GM12878 (cell line): ENCODE measurements around the gene C16orf95. TPM values are rescaled to one million over a fixed set of nuclear protein-coding genes. Genes with fewer than 3 reads are reported as not detected.
A peak's percentile ranks its signal among the peaks of the same experiment; 100 is the strongest.

ENCODE experiments used
- ATAC-seq: fragments of 200-7000 bp; cut with Tn5 transposase; 3 replicates; pipeline ENCODE4 v1.9.1; 2020; ENCODE audit warnings: mild to moderate bottlenecking, moderate library complexity
- BruUV-seq: library from RNA; stranded (reverse); fragments of 400-500 nt; replicated peaks from 2 replicates; lab custom pipeline; 2021; lab: Mats Ljungman, UMichigan
- CTCF ChIA-PET: fragments of 300-600 bp; sonication (Branson Sonifier 250); formaldehyde crosslinking; extraction: SDS; loops from one replicate; lab custom pipeline; 2021; ENCODE audit warnings: inconsistent platforms; lab: Yijun Ruan, JAX
- POLR2A ChIA-PET: fragments of 350-600 bp; formaldehyde crosslinking; extraction: SDS; loops from one replicate; lab custom pipeline; 2021; ENCODE audit warnings: inconsistent platforms; lab: Charles Lee
- RAD21 ChIA-PET: fragments of 300-600 bp; sonication (Branson Sonifier 250); formaldehyde crosslinking; loops from one replicate; lab custom pipeline; 2023; ENCODE audit warnings: antibody characterized with exemption; ENCODE audit not compliant: unreplicated experiment; lab: Charles Lee
- SMC1A ChIA-PET: fragments of 300-600 bp; sonication (Branson Sonifier 250); formaldehyde crosslinking; loops from one replicate; lab custom pipeline; 2023; ENCODE audit not compliant: unreplicated experiment, uncharacterized antibody; lab: Charles Lee
- DNase-seq: peaks from one replicate; pipeline ENCODE4 v3.0.0-alpha.2; 2011; ENCODE audit warnings: low read depth, low spot score
- FAIRE-seq: peaks from 3 replicates; lab custom pipeline; 2011; peaks lifted over from hg19 to GRCh38; lab: Jason Lieb, UNC
- H2AFZ ChIP-seq: 2 replicates; pipeline ENCODE4 v1.6.0; 2011; ENCODE audit warnings: low read depth, low read length, control low read depth; ENCODE audit not compliant: control insufficient read depth
- H3K27ac ChIP-seq: 2 replicates; pipeline ENCODE4 v1.5.1; 2011; ENCODE audit warnings: control low read depth; ENCODE audit not compliant: control insufficient read depth, insufficient read depth
- H3K27me3 ChIP-seq, 2 experiments: replicated peaks in 1 of 2; 2 replicates each; pipeline versions ENCODE4 v1.6.0 to v1.6.1; 2011; ENCODE audit warnings: low read length in 1 of 2; ENCODE audit not compliant: control insufficient read depth in 2 of 2, insufficient read depth in 2 of 2
- H3K36me3 ChIP-seq, 2 experiments: 2 replicates each; pipeline ENCODE4 v1.5.1; 2011; ENCODE audit warnings: low read length in 1 of 2; ENCODE audit not compliant: control insufficient read depth in 2 of 2, insufficient read depth in 2 of 2
- H3K4me1 ChIP-seq: 2 replicates; pipeline ENCODE4 v1.6.1; 2011; ENCODE audit warnings: mild to moderate bottlenecking, low read length, moderate library complexity, mixed read lengths; ENCODE audit not compliant: control insufficient read depth, insufficient read depth
- H3K4me2 ChIP-seq: 2 replicates; pipeline ENCODE4 v1.6.0; 2011; ENCODE audit warnings: control low read depth; ENCODE audit not compliant: control insufficient read depth, insufficient read depth
- H3K4me3 ChIP-seq: fragments of 200-600 bp; sonication (generic); 2 replicates; pipeline ENCODE4 v1.5.1; 2016
- H3K79me2 ChIP-seq: 2 replicates; pipeline ENCODE4 v1.6.0; 2011; ENCODE audit warnings: low read length; ENCODE audit not compliant: control insufficient read depth, insufficient read depth
- H3K9ac ChIP-seq: 2 replicates; pipeline ENCODE4 v1.8.0; 2011; ENCODE audit warnings: low read length, control low read depth, mixed read lengths; ENCODE audit not compliant: control insufficient read depth, insufficient read depth
- H3K9me3 ChIP-seq: replicated peaks from 3 replicates; pipeline ENCODE4 v1.5.1; 2011; ENCODE audit warnings: mild to moderate bottlenecking, low read length; ENCODE audit not compliant: control insufficient read depth, insufficient read depth
- H4K20me1 ChIP-seq: 2 replicates; pipeline ENCODE4 v1.6.0; 2011; ENCODE audit not compliant: control insufficient read depth, insufficient read depth
- BHLHE40 ChIP-seq, 2 experiments: fragments of 450-650 bp in 1 of 2; IDR thresholded peaks; 2 replicates each; pipeline ENCODE4 v1.6.1; 2011 to 2017; ENCODE audit warnings: low read depth in 2 of 2, borderline replicate concordance in 1 of 2, improper control_type of control experiment in 1 of 2, low read length in 1 of 2, mild to moderate bottlenecking in 1 of 2
- DPF2 ChIP-seq: fragments of 450-650 bp; IDR thresholded peaks from 2 replicates; pipeline ENCODE4 v1.6.1; 2017; ENCODE audit warnings: mild to moderate bottlenecking
- GABPA ChIP-seq: IDR thresholded peaks from 2 replicates; pipeline ENCODE4 v1.6.1; 2014; ENCODE audit warnings: antibody characterized with exemption, low read depth, mild to moderate bottlenecking, inconsistent platforms
- HDAC2 ChIP-seq: fragments of 200-600 bp; sonication (generic); IDR thresholded peaks from 2 replicates; pipeline ENCODE4 v1.6.1; 2017
- MXI1 ChIP-seq: fragments of 150-350 bp; IDR thresholded peaks from 2 replicates; pipeline ENCODE4 v1.6.1; 2011; ENCODE audit warnings: low read depth, mild to moderate bottlenecking, inconsistent platforms, low read length, improper control_type of control experiment
- NFXL1 ChIP-seq: fragments of 450-650 bp; IDR thresholded peaks from 2 replicates; pipeline ENCODE4 v1.6.1; 2017; ENCODE audit warnings: antibody characterized with exemption, mild to moderate bottlenecking, borderline replicate concordance
- PAX8 ChIP-seq: fragments of 450-650 bp; IDR thresholded peaks from 2 replicates; pipeline ENCODE4 v1.6.1; 2017; ENCODE audit warnings: mild to moderate bottlenecking, moderate library complexity
- PML ChIP-seq: IDR thresholded peaks from 2 replicates; pipeline ENCODE4 v1.6.1; 2012; ENCODE audit warnings: low read length, inconsistent platforms
- POU2F2 ChIP-seq: IDR thresholded peaks from 3 replicates; pipeline ENCODE4 v1.6.1; 2011; ENCODE audit warnings: low read depth, mild to moderate bottlenecking, low read length, borderline replicate concordance
- RAD21 ChIP-seq: IDR thresholded peaks from 2 replicates; pipeline ENCODE4 v1.6.1; 2011; ENCODE audit warnings: mild to moderate bottlenecking, low read depth, low read length, moderate library complexity; ENCODE audit not compliant: insufficient read depth
- RAD51 ChIP-seq: fragments of 450-650 bp; IDR thresholded peaks from 2 replicates; pipeline ENCODE4 v1.6.1; 2016; ENCODE audit warnings: moderate library complexity, mild to moderate bottlenecking, inconsistent platforms
- SUZ12 ChIP-seq: fragments of 200-600 bp; sonication (generic); IDR thresholded peaks from one replicate; pipeline ENCODE4 v1.6.1; 2018; ENCODE audit warnings: antibody characterized with exemption, mild to moderate bottlenecking; ENCODE audit not compliant: unreplicated experiment
- ZBED1 ChIP-seq: IDR thresholded peaks from 2 replicates; pipeline ENCODE4 v1.6.1; 2016; ENCODE audit warnings: borderline replicate concordance
- WGBS: methylation state at CpG from one replicate; pipeline ENCODE4 v1.1.6; 2016; ENCODE audit warnings: low lambda C conversion rate; ENCODE audit not compliant: insufficient replicate concordance, insufficient coverage; ENCODE audit errors: missing lambda C conversion rate; 5-methylcytosine and 5-hydroxymethylcytosine counted together
- in situ Hi-C: fragments of 300-500 bp; cut with MboI; formaldehyde crosslinking; loops from 9 replicates; pipeline ENCODE4 v1.14.3; 2018; ENCODE audit warnings: mixed read lengths
- intact Hi-C: fragments of 100-400 bp; cut with micrococcal nuclease; formaldehyde crosslinking; loops from one replicate; pipeline ENCODE4 v1.14.2; 2022; ENCODE audit not compliant: unreplicated experiment
- polyA plus RNA-seq, 11 experiments: library from polyadenylated mRNA; depleted of rRNA in 4 of 11; unstranded in 6 of 11; stranded (reverse) in 5 of 11; fragments of >200 nt; fragmentation: Nextera tagmentation in 4 of 11; fragmentation: Illumina TruSeq in 1 of 11; extraction: Ambion mirVana in 4 of 11; extraction: Trizol in 1 of 11; gene quantifications; 1 replicate in 1 of 11; 2 replicates in 10 of 11; pipeline versions ENCODE4 v1.2.1 to v1.2.3, GENCODE V29; 2011 to 2016; ENCODE audit warnings: inconsistent platforms in 2 of 11, missing spikeins in 2 of 11, low read depth in 1 of 11
- total RNA-seq, 4 experiments: library from RNA; depleted of rRNA in 3 of 4; stranded (reverse); fragments of >200 nt in 3 of 4; fragmentation: Illumina TruSeq in 1 of 4; extraction: Trizol in 1 of 4; gene quantifications; 2 replicates each; pipeline versions ENCODE4 v1.2.1 to v1.2.3, GENCODE V29; 2013 to 2021
- TF ChIP-seq, protein P1 (sequence below): fragments of 450-650 bp; IDR thresholded peaks from 2 replicates; pipeline ENCODE4 v1.6.1; 2016; ENCODE audit warnings: mild to moderate bottlenecking
- TF ChIP-seq, protein P2 (sequence below): fragments of 450-650 bp; IDR thresholded peaks from 2 replicates; pipeline ENCODE4 v1.6.1; 2014; ENCODE audit warnings: mild to moderate bottlenecking

C16orf95 gene
- total and polyA plus RNA-seq, 10 of the 15 experiments (the other 5 are each of a cell fraction or from before 2014, with no cell fraction given), result 0.90 to 22.7 (median 6.0) TPM

DNA sequence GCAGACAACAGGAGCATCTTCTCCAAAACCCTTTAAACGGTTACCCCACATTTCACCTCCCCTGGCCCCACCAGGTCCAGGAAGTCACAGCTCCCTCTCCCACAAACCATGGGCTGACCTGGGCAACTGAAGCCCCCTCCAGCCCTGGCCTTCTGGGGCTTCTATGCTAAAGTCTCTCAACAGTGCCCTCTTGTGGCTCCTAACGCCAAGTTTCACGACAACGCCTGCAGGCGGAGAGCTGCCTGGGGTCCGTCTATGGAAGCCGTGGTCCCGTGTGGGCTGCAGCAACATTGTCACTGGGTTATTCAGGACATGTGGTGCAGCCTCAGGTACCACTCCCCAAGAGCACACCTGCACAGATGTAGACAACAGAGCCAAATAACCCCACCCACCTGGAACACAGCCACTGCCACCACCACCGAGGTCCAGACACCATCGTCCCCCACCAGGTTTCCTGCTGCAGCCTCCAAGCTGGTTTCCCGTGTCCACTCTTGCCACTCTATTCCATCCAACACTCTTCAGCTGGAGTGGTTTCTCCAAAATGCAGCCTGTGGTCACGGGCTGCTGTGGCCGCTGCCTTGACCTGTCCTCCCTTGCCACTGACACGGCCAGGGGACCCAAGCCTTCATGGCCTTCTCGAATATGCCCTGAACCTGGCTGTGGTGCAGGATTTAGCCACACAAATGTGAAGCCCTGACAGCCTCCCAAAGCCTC is 19.1 kb downstream of the C16orf95 start (continued):
- peak; percentile 28; the same call in 1 of the 2 replicates for TF ChIP-seq RAD21
- TF ChIP-seq, all 136 proteins: peak for 5

DNA sequence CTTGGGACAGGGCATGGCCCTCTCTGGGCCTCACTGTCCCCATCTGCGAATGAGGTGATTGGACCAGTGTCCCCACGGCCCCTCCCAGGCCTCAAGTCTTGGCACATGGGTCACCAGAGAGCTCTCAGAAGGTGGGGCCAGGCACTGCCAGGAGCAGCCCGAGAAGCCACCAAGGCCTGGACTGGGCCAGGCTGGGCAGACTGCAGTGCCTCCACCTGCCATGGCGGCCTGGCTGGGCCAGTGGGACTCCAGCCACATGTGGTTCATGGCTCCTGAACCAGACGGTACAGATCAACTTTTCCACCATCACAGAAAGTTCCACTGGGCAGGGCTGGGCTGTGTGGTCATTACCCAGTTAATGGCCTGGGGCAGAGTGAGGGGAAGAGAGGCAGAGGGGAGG is 19.8 kb downstream of the C16orf95 start:
- Histone ChIP-seq H3K36me3 (no peaks in the 10 kb centered on the region), H3K27me3 (no peaks in the 10 kb centered on the region), H3K9ac (no peak overlapping the region), H3K27ac (no peak overlapping the region), H2AFZ (no peak overlapping the region), H4K20me1 (no peaks in the 10 kb centered on the region), H3K79me2 (no peaks in the 10 kb centered on the region), H3K9me3 (no peaks in the 10 kb centered on the region), H3K4me2 (no peak overlapping the region), H3K4me3 (no peak overlapping the region), H3K4me1 (no peaks in the 10 kb centered on the region)
- SMC1A ChIA-PET, result no interaction called here
- intact Hi-C loops, result loop anchor here (5.0 kb wide), 1 partner anchor 735 kb away; no protein-coding TSS in a partner anchor
- CTCF ChIA-PET, result interaction anchor here (0.7 to 2.1 kb wide), 4 partner anchors 10 to 733 kb away, joined by 3 to 5 read pairs (median 4); no protein-coding TSS in a partner anchor
- WGBS, result 29% methylated on average over 5 of the region's 5 CpGs
- POLR2A ChIA-PET, result no interaction called here
- DNase-seq (no peak), ATAC-seq (no peak), FAIRE-seq (no peak)
- BruUV-seq, result no TSS peak
- in situ Hi-C loops, result no loop called here
- TF ChIP-seq RAD51 (no peak), POU2F2 (no peak), PAX8 (no peak), BHLHE40 (IDR thresholded peaks at IDR 0.05; ENCODE audit: borderline replicate concordance in 1 of 2, low read depth in 2 of 2, low read length in 1 of 2) (no peak), PML (no peak), ZBED1 (no peak), SUZ12 (no peak), HDAC2 (no peak), MXI1 (no peak), GABPA (no peak), DPF2 (no peak), NFXL1 (no peak)
- TF ChIP-seq, protein P1, sequence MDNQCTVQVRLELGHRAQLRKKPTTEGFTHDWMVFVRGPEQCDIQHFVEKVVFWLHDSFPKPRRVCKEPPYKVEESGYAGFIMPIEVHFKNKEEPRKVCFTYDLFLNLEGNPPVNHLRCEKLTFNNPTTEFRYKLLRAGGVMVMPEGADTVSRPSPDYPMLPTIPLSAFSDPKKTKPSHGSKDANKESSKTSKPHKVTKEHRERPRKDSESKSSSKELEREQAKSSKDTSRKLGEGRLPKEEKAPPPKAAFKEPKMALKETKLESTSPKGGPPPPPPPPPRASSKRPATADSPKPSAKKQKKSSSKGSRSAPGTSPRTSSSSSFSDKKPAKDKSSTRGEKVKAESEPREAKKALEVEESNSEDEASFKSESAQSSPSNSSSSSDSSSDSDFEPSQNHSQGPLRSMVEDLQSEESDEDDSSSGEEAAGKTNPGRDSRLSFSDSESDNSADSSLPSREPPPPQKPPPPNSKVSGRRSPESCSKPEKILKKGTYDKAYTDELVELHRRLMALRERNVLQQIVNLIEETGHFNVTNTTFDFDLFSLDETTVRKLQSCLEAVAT, result no peak
- TF ChIP-seq, protein P2, sequence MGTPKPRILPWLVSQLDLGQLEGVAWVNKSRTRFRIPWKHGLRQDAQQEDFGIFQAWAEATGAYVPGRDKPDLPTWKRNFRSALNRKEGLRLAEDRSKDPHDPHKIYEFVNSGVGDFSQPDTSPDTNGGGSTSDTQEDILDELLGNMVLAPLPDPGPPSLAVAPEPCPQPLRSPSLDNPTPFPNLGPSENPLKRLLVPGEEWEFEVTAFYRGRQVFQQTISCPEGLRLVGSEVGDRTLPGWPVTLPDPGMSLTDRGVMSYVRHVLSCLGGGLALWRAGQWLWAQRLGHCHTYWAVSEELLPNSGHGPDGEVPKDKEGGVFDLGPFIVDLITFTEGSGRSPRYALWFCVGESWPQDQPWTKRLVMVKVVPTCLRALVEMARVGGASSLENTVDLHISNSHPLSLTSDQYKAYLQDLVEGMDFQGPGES, result no peak
- RAD21 ChIA-PET, result no interaction called here
